Neuron (in vitro differentiated cells): Measurements from ENCODE around the gene ACLY.
"Not testable (repeated sequence)": the region's sequence is repeated elsewhere in the genome, so short reads cannot be mapped to it uniquely, and the experiment has no call there.

Source experiments
- H2AFZ ChIP-seq: one replicate; pipeline ENCODE4 v1.6.1; 2013; ENCODE audit warnings: low read depth, mild to moderate bottlenecking, inconsistent platforms, low read length, moderate library complexity
- H3K27me3 ChIP-seq: one replicate; pipeline ENCODE4 v1.6.1; 2013; ENCODE audit warnings: low read length; ENCODE audit not compliant: insufficient read depth
- H3K36me3 ChIP-seq: one replicate; pipeline ENCODE4 v1.6.1; 2013; ENCODE audit warnings: low read length; ENCODE audit not compliant: insufficient read depth
- H3K4me1 ChIP-seq: one replicate; pipeline ENCODE4 v1.6.1; 2013; ENCODE audit warnings: low read length; ENCODE audit not compliant: insufficient read depth
- H3K4me3 ChIP-seq: 2 replicates; pipeline ENCODE4 v1.5.1; 2013; ENCODE audit warnings: mild to moderate bottlenecking, low read length, moderate library complexity
- H3K9me3 ChIP-seq: one replicate; pipeline ENCODE4 v1.6.1; 2013; ENCODE audit warnings: low read length

ACLY gene

DNA sequence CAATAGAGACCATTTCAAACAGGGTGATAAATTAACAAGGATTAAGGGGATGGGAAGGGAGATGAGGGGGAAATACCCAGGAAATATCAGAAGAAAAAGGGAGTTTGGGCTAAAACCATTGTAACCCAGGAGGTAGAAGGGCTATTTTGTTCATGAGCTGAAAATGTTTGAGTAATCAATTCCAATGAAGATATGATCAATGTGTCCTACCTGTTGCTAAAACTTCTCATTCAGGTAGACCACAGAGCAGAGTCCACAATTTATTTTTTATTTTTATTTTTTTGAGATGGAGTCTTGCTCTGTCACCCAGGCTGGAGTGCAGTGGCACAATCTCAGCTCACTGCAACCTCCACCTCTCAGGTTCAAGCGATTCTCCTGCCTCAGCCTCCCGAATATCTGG, 79.3 kb downstream of the ACLY start:
- not testable (repeated sequence) for H3K4me1 ChIP-seq, H3K27me3 ChIP-seq, H2AFZ ChIP-seq

GRCh38 chr17:41837761-41838538, 80.8 kb downstream of the ACLY start, which contains the start of gene KLHL10:
KLHL10 (plus strand) TSS chr17:41837825; CDS start chr17:41837933, 108 bp downstream.
- Histone ChIP-seq H3K4me1 (peaks cover 8% of the 10 kb centered on the region), H3K27me3 (no peaks in the 10 kb centered on the region), H3K36me3 (peaks cover 6% of the 10 kb centered on the region), H3K4me3 (peak within 1 kb of the TSS; percentile 81), H2AFZ (peak within 1 kb of the TSS; percentile 39), H3K9me3 (no peaks in the 10 kb centered on the region)

More for the DNA sequence above, 79.3 kb downstream of the ACLY start:
- not testable (repeated sequence) for H3K4me3 ChIP-seq, H3K36me3 ChIP-seq, H3K9me3 ChIP-seq

DNA sequence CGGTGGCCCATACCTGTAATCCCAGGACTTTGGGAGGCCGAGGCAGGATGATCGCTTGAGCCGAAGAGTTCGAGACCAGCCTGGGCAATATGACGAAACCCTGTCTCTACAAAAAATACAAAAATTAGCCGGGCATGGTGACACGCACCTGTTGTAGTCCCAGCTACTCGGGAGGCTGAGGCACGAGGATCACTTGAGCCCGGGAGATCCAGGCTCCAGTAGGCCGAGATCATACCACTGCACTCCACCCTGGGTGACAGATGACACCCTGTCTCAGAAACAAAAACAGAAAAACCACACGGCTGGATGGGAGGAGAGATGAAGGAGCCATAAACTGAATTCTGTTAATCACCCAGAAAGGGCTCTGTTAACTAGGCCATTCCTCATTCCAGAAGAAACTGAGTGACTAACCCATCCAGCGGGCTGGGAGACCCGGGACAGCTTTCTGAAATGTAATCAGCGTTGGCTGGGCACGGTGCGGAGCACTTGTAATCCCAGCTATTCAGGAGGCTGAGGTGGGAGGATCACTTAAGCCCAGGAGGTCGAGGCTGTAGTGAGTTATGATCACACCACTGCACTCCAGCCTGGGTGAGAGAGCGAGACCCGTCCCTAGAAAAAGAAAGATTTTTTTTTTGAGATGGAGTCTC, 82.1 kb downstream of the ACLY start:
- H3K36me3 ChIP-seq: peaks cover 18% of the 10 kb centered on the region
- peaks cover 8% of the 10 kb centered on the region for H3K4me1 ChIP-seq
- no peaks in the 10 kb centered on the region for H3K9me3 ChIP-seq
- H3K27me3 ChIP-seq: no peaks in the 10 kb centered on the region
- peak overlapping the region; percentile 39 for H2AFZ ChIP-seq
- peak overlapping the region; percentile 81 for H3K4me3 ChIP-seq

DNA sequence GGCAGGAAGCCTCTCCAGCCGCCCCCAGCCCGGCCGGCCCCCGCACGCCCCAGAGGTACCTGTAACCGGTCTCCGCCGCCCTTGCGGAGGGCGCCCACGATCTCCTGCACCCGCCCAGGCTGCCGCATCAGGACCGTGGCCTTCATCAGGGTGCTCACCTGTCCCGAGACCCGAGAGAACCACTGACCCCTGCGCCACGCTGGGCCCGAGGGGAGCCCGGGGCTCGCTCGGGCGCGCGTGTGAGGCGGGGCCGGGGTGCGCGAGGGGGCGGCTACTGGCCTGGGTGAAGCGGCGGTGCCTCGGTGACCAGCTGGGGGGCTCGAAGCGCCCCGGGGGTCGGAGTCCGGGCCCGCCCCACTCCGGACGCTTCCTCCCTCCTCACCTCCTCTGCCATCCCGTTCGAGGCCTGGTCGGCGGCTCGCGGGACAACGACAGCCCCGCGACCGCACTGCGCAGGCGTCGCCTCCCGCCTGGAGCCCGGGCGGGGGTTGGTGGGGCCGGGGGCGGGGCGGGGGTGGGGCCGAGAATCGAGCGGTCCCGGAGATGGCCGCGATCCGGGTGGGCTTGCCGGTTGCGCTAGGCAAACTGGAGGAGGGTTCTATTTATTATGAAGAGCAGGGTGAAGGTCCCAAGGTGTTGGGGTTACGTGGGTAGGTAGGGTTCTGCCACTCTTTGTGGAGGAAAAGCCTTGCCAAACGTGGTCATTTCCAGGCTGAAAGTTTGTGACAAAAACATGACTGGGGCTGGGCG, 82.8 kb downstream of the ACLY start, which contains the start of gene NT5C3B:
Gene NT5C3B (minus strand): TSS at position 433 of the 750 bp plus-strand sequence. CDS start 39 bp downstream, at position 394.
- Histone ChIP-seq H3K36me3 (peaks cover 25% of the 10 kb centered on the region), H3K27me3 (no peaks in the 10 kb centered on the region), H2AFZ (peak within 1 kb of the TSS; percentile 70), H3K4me1 (peaks cover 8% of the 10 kb centered on the region), H3K9me3 (no peaks in the 10 kb centered on the region), H3K4me3 (peak within 1 kb of the TSS; percentile 81)

GRCh38 chr17:41835214-41835799, 83.4 kb downstream of the ACLY start:
- Histone ChIP-seq H3K4me1 (peaks cover 8% of the 10 kb centered on the region), H3K4me3 (peak overlapping the region; percentile 81), H2AFZ (peak overlapping the region; percentile 70)

DNA sequence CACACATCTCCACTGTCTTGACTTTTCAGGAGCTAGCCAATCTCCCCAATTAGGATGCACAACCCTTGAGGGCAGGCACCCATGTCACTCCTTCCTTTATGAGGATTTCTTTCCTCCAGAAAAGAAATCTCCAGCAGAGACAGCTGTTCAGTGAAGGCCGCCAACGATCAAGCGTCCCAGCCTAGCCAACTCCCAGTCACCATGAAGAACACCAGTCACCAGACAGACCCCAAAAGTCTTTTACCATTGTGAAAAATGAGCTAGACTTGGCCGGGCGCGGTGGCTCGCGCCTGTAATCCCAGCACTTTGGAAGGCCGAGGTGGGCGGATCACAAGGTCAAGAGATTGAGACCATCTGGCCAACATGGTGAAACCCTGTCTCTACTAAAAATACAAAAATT, 88.8 kb downstream of the ACLY start:
- not testable (repeated sequence) for H3K9me3 ChIP-seq, H2AFZ ChIP-seq, H3K4me1 ChIP-seq, H3K4me3 ChIP-seq, H3K27me3 ChIP-seq
- H3K36me3 ChIP-seq: peaks cover 69% of the 10 kb centered on the region

More at GRCh38 chr17:41835214-41835799, 83.4 kb downstream of the ACLY start:
- no peaks in the 10 kb centered on the region for H3K27me3 ChIP-seq
- H3K36me3 ChIP-seq: peaks cover 31% of the 10 kb centered on the region
- H3K9me3 ChIP-seq: no peaks in the 10 kb centered on the region

DNA sequence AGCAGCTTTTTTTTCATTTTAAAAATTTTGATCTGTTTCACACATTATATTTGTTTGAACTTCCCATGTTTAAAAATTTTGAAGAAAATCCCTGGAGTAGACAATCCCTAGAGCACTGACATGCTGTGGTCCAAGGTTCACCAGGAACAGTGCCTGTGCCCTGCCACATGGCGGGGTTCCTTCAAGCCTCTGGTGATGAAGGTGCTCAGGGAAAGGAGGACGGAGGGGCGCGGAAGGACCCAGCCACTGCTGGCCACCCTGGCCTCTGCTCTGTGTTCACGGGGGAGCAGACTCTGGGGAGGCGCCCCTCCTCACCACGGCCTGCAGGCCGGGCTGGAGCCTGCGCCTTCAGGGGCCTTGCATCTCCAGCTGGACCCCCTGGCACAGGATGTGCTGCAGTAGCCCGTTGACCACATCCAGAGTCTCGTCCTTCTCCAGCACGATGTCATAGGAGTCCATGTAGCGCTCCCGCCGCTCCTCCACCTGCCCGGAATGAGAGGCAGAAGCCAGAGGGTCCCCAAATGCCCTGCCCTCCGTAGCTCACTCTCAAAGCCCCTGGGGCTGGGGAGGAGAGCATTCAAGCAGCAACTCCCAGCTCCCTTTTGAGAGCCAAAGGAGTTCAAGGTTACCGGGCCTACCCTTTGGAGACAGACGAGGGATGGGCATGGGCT, 93.4 kb downstream of the ACLY start:
- no peaks in the 10 kb centered on the region for H3K27me3 ChIP-seq
- H3K36me3 ChIP-seq: peaks cover 50% of the 10 kb centered on the region

DNA sequence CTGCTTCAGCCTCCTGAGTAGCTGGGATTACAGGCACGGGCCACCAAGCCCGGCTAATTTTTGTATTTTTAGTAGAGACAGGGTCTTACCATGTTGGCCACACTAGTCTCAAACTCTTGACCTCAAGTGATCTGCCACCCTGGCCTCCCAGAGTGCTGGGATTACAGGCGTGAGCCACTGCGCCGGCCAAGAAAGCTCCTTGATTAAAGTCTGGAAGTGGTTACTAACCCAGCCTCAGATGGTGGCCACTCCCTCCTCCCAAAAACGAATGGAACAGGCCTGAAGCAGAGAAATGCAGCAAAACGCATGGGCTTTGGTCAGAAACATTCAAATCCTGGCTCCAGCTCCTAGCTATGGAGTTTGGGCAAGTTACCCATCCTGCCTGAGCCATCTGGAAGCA, 94.7 kb downstream of the ACLY start:
- Histone ChIP-seq H2AFZ (no peak overlapping the region), H3K27me3 (no peaks in the 10 kb centered on the region), H3K4me1 (peaks cover 8% of the 10 kb centered on the region), H3K4me3 (no peak overlapping the region), H3K36me3 (peaks cover 52% of the 10 kb centered on the region), H3K9me3 (no peaks in the 10 kb centered on the region)

More for the DNA sequence above, 93.4 kb downstream of the ACLY start:
- Histone ChIP-seq H3K9me3 (no peaks in the 10 kb centered on the region), H3K4me3 (no peak overlapping the region), H3K4me1 (peaks cover 8% of the 10 kb centered on the region), H2AFZ (no peak overlapping the region)

DNA sequence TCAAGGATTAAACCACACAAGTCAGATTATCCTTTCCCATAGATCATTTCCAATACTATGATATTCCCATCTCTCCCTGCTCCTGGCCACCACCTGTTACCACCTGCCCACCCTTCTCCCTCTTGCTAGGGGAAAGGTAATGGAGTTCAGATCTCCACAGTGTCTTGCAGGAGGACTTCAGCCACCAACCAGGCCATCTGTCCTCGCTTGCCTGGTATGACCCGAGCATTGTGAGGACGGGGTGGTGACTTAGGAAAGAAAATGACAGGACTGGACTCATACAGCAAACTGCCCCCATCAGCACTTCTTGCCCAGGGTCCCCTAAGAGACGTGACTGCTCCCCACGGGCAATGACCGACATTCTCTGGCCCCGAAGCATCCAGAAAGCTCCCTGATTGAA, 95.2 kb downstream of the ACLY start:
- Histone ChIP-seq H3K4me1 (peaks cover 8% of the 10 kb centered on the region), H3K27me3 (no peaks in the 10 kb centered on the region), H3K36me3 (peaks cover 47% of the 10 kb centered on the region)

GRCh38 chr17:41823141-41823524, 95.6 kb downstream of the ACLY start:
- no peak overlapping the region for H2AFZ ChIP-seq
- H3K9me3 ChIP-seq: no peaks in the 10 kb centered on the region
- H3K4me3 ChIP-seq: no peak overlapping the region
- peaks cover 48% of the 10 kb centered on the region for H3K36me3 ChIP-seq
- H3K27me3 ChIP-seq: no peaks in the 10 kb centered on the region
- H3K4me1 ChIP-seq: peaks cover 8% of the 10 kb centered on the region

More for the DNA sequence above, 95.2 kb downstream of the ACLY start:
- Histone ChIP-seq H2AFZ (no peak overlapping the region), H3K9me3 (no peaks in the 10 kb centered on the region), H3K4me3 (no peak overlapping the region)

DNA sequence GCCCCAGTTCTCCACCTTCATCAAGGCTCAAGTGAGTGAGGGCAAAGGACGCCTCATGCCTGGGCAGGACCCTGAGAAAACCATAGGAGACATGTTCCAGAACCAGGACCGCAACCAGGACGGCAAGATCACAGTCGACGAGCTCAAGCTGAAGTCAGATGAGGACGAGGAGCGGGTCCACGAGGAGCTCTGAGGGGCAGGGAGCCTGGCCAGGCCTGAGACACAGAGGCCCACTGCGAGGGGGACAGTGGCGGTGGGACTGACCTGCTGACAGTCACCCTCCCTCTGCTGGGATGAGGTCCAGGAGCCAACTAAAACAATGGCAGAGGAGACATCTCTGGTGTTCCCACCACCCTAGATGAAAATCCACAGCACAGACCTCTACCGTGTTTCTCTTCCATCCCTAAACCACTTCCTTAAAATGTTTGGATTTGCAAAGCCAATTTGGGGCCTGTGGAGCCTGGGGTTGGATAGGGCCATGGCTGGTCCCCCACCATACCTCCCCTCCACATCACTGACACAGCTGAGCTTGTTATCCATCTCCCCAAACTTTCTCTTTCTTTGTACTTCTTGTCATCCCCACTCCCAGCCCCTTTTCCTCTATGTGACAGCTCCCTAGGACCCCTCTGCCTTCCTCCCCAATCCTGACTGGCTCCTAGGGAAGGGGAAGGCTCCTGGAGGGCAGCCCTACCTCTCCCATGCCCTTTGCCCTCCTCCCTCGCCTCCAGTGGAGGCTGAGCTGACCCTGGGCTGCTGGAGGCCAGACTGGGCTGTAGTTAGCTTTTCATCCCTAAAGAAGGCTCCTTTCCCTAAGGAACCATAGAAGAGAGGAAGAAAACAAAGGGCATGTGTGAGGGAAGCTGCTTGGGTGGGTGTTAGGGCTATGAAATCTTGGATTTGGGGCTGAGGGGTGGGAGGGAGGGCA, 96.3 kb downstream of the ACLY start:
- H3K4me3 ChIP-seq: no peak overlapping the region
- H2AFZ ChIP-seq: no peak overlapping the region
- H3K9me3 ChIP-seq: no peaks in the 10 kb centered on the region
- no peaks in the 10 kb centered on the region for H3K27me3 ChIP-seq
- H3K4me1 ChIP-seq: peaks cover 8% of the 10 kb centered on the region
- H3K36me3 ChIP-seq: peaks cover 45% of the 10 kb centered on the region
